Hepatocyte (in vitro differentiated cells): Measurements from ENCODE around the gene CYP8B1. TPM values are rescaled to one million over a fixed set of nuclear protein-coding genes. Genes with fewer than 3 reads are reported as not detected.

Experiments
- DNase-seq: peaks from one replicate; pipeline ENCODE4 v3.0.0-alpha.2; 2016; ENCODE audit warnings: low spot score
- H2AFZ ChIP-seq: fragments of 200-600 bp; sonication (generic); 2 replicates; pipeline ENCODE4 v1.6.0; 2016; ENCODE audit warnings: antibody characterized with exemption, mild to moderate bottlenecking
- H3K27ac ChIP-seq: fragments of 200-600 bp; sonication (generic); 2 replicates; pipeline ENCODE4 v1.5.1; 2016; ENCODE audit warnings: mild to moderate bottlenecking
- H3K27me3 ChIP-seq: fragments of 200-600 bp; sonication (generic); 2 replicates; pipeline ENCODE4 v1.6.1; 2016
- H3K36me3 ChIP-seq: fragments of 200-600 bp; sonication (generic); replicated peaks from 2 replicates; pipeline ENCODE4 v1.5.1; 2016; ENCODE audit warnings: low read depth; ENCODE audit not compliant: insufficient read depth
- H3K4me1 ChIP-seq: fragments of 200-600 bp; sonication (generic); 2 replicates; pipeline ENCODE4 v1.5.1; 2016; ENCODE audit warnings: mild to moderate bottlenecking, moderate library complexity; ENCODE audit not compliant: insufficient read depth
- H3K4me2 ChIP-seq: fragments of 200-600 bp; sonication (generic); 2 replicates; pipeline ENCODE4 v1.6.0; 2016
- H3K4me3 ChIP-seq: fragments of 200-600 bp; sonication (generic); 2 replicates; pipeline ENCODE4 v1.5.1; 2016; ENCODE audit warnings: mild to moderate bottlenecking
- H3K79me2 ChIP-seq: fragments of 200-600 bp; sonication (generic); 2 replicates; pipeline ENCODE4 v1.6.0; 2017; ENCODE audit warnings: mild to moderate bottlenecking
- H3K9me2 ChIP-seq: fragments of 200-600 bp; sonication (generic); replicated peaks from 2 replicates; pipeline ENCODE4 v1.6.0; 2017; ENCODE audit warnings: mild to moderate bottlenecking; ENCODE audit not compliant: insufficient read depth
- H3K9me3 ChIP-seq: fragments of 200-600 bp; sonication (generic); 2 replicates; pipeline ENCODE4 v1.5.1; 2016; ENCODE audit warnings: low read depth, mild to moderate bottlenecking
- H4K20me1 ChIP-seq: fragments of 200-600 bp; sonication (generic); 2 replicates; pipeline ENCODE4 v1.6.0; 2016; ENCODE audit warnings: mild to moderate bottlenecking; ENCODE audit not compliant: insufficient read depth, poor library complexity, severe bottlenecking
- EZH2 ChIP-seq: fragments of 200-600 bp; sonication (generic); IDR thresholded peaks from 2 replicates; pipeline ENCODE4 v1.6.1; 2016; ENCODE audit warnings: antibody characterized with exemption, mild to moderate bottlenecking, borderline replicate concordance
- EZH2phosphoT487 ChIP-seq: fragments of 200-600 bp; sonication (generic); IDR thresholded peaks from one replicate; pipeline ENCODE4 v1.6.1; 2018; ENCODE audit warnings: antibody characterized with exemption, mild to moderate bottlenecking, low read depth, moderate library complexity; ENCODE audit not compliant: unreplicated experiment, severe bottlenecking
- WGBS: methylation state at CpG from one replicate; pipeline ENCODE4 v1.1.6; 2016; ENCODE audit warnings: low lambda C conversion rate; ENCODE audit errors: missing lambda C conversion rate; 5-methylcytosine and 5-hydroxymethylcytosine counted together
- polyA plus RNA-seq: library from polyadenylated mRNA; unstranded; fragments of >200 nt; fragmentation: Nextera tagmentation; extraction: Ambion mirVana; gene quantifications from 2 replicates; pipeline ENCODE4 v1.2.1, GENCODE V29; 2016
- total RNA-seq: library from RNA; depleted of rRNA; stranded (reverse); fragments of >200 nt; gene quantifications from 2 replicates; pipeline ENCODE4 v1.2.3, GENCODE V29; 2014
- TF ChIP-seq, protein P1 (sequence below): fragments of 200-600 bp; sonication (generic); IDR thresholded peaks from 2 replicates; pipeline ENCODE4 v1.5.1; 2016; ENCODE audit warnings: antibody characterized with exemption, mild to moderate bottlenecking; ENCODE audit not compliant: poor library complexity

Gene CYP8B1
- total RNA-seq (5.7 and 5.9 TPM in 2 replicates), polyA plus RNA-seq (2.2 and 4.5 TPM in 2 replicates)

DNA sequence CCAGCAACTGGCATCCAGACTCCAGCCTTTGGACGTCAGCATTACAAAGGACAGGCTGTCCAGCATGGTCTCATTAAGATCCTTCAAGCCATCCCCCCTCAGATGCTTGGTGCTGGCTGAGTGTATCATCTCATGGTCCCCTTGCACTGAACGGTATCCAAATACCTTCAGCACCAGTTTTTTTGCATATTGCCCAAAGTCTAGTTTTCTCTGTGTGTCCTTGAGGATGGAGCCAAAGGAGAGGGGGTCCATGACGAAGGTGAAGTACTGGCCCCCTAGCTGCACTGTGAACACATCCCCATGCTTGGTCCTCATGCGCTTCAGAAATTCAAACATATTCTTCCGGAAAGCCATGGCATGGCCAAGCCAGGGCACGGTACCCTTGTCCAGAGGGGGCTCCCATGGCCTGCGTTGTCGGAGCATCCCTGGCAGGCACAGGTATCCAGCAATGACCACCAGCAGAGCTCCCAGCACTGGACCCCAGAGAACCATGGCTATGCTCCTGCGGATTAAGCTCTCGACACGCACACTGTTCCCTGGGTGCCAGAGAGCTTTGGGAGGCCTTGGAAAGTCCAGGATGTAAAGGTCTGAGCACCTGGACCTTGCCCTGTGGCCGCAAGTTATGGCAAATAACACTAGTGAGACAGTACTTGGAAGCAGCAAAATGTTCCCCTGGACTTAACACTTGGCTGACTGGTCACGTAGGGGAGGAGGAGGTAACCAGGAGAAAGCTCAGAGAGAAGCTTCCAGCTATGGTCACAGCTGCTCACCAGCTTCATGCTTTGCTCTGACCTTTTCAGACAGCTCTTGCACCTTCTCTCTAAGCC lies at the start of gene CYP8B1:
TSS of gene CYP8B1 (minus strand) at position 555 of the 827 bp plus-strand sequence. CDS start at position 492, 63 bp downstream.
- H2AFZ ChIP-seq, result no peak within 1 kb of the TSS
- H3K79me2 ChIP-seq, result no peaks in the 10 kb centered on the region
- no peak within 1 kb of the TSS for H3K4me2 ChIP-seq
- H3K36me3 ChIP-seq, result no peaks in the 10 kb centered on the region
- H3K9me2 ChIP-seq, result no peaks in the 10 kb centered on the region
- TF ChIP-seq EZH2, result no peak
- TF ChIP-seq, protein P1, sequence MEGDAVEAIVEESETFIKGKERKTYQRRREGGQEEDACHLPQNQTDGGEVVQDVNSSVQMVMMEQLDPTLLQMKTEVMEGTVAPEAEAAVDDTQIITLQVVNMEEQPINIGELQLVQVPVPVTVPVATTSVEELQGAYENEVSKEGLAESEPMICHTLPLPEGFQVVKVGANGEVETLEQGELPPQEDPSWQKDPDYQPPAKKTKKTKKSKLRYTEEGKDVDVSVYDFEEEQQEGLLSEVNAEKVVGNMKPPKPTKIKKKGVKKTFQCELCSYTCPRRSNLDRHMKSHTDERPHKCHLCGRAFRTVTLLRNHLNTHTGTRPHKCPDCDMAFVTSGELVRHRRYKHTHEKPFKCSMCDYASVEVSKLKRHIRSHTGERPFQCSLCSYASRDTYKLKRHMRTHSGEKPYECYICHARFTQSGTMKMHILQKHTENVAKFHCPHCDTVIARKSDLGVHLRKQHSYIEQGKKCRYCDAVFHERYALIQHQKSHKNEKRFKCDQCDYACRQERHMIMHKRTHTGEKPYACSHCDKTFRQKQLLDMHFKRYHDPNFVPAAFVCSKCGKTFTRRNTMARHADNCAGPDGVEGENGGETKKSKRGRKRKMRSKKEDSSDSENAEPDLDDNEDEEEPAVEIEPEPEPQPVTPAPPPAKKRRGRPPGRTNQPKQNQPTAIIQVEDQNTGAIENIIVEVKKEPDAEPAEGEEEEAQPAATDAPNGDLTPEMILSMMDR, result no peak
- no peak for TF ChIP-seq EZH2phosphoT487
- H3K4me1 ChIP-seq, result peaks cover 5% of the 10 kb centered on the region
- no peaks in the 10 kb centered on the region for H3K9me3 ChIP-seq
- DNase-seq, result peak; percentile 31
- no peak within 1 kb of the TSS for H3K4me3 ChIP-seq
- peaks cover 3% of the 10 kb centered on the region for H3K27me3 ChIP-seq
- 86% methylated on average over 13 of the region's 13 CpGs for WGBS
- peak within 1 kb of the TSS; percentile 55 for H3K27ac ChIP-seq
- no peaks in the 10 kb centered on the region for H4K20me1 ChIP-seq

- H3K4me1 ChIP-seq, result no peaks in the 10 kb centered on the region
- no peaks in the 10 kb centered on the region for H3K9me3 ChIP-seq
- no peaks in the 10 kb centered on the region for H4K20me1 ChIP-seq
- no peak overlapping the region for H2AFZ ChIP-seq
- H3K4me2 ChIP-seq, result no peak overlapping the region
- WGBS, result 87% methylated on average over 4 of the region's 4 CpGs
- H3K27ac ChIP-seq, result no peak overlapping the region
- no peaks in the 10 kb centered on the region for H3K79me2 ChIP-seq
- DNase-seq, result no peak
- TF ChIP-seq, protein P1, result no peak
- TF ChIP-seq EZH2 (no peak), EZH2phosphoT487 (no peak)
- H3K27me3 ChIP-seq, result no peaks in the 10 kb centered on the region
- no peaks in the 10 kb centered on the region for H3K36me3 ChIP-seq
- no peaks in the 10 kb centered on the region for H3K9me2 ChIP-seq
- H3K4me3 ChIP-seq, result no peak overlapping the region
These were observed 47.9 kb upstream of the CYP8B1 start for GRCh38 chr3:42923606-42924005.

DNA sequence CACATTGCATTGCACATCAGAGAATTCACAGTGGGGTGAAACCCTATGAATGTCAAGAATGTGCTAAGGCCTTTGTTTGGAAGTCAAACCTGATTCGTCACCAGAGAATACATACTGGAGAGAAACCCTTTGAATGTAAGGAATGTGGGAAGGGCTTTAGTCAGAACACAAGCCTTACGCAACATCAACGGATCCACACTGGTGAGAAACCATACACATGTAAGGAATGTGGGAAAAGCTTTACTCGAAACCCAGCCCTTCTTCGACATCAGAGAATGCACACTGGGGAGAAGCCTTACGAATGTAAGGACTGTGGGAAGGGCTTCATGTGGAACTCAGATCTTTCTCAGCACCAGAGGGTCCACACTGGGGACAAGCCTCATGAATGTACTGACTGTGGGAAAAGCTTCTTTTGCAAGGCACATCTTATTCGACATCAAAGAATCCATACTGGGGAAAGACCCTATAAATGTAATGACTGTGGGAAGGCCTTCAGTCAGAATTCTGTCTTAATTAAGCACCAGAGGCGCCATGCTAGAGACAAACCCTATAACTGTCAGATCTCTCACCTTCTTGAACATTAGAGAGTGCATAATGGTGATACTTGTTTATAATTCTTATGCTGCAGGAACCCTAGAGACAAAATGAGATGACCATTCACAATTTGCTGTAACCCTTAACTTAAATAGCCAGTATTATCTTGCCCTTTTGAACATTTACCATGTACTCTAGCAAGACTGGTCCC lies 39.3 kb upstream of the CYP8B1 start:
- H4K20me1 ChIP-seq, result no peaks in the 10 kb centered on the region
- H3K9me3 ChIP-seq, result peaks cover 3% of the 10 kb centered on the region
- DNase-seq, result no peak
- H2AFZ ChIP-seq, result no peak overlapping the region
- 83% methylated on average over 8 of the region's 8 CpGs for WGBS
- H3K36me3 ChIP-seq, result no peaks in the 10 kb centered on the region
- TF ChIP-seq EZH2phosphoT487 (no peak), EZH2 (no peak)
- TF ChIP-seq, protein P1, result no peak
- H3K9me2 ChIP-seq, result no peaks in the 10 kb centered on the region
- H3K27me3 ChIP-seq, result no peaks in the 10 kb centered on the region
- H3K27ac ChIP-seq, result no peak overlapping the region
- H3K4me2 ChIP-seq, result no peak overlapping the region
- H3K4me3 ChIP-seq, result no peak overlapping the region
- no peaks in the 10 kb centered on the region for H3K79me2 ChIP-seq
- H3K4me1 ChIP-seq, result no peaks in the 10 kb centered on the region
